Astrocyte of the spinal cord (primary cell): ENCODE measurements around the gene ADARB1.

Experiments used
- DNase-seq: peaks from one replicate; pipeline ENCODE4 v3.0.0; 2011; ENCODE audit warnings: low read depth, low spot score
- H3K4me3 ChIP-seq: 2 replicates; pipeline ENCODE4 v1.5.1; 2011; ENCODE audit warnings: low read depth, mild to moderate bottlenecking, low read length, moderate library complexity
- CTCF ChIP-seq: IDR thresholded peaks from 2 replicates; pipeline ENCODE4 v1.5.1; 2012; ENCODE audit warnings: low read depth, mild to moderate bottlenecking, low read length, inconsistent platforms
- in situ Hi-C: cut with HindIII; loops from 2 replicates; pipeline ENCODE4 v1.10.0; 2017; ENCODE audit warnings: low sequenced_read_pairs

Gene ADARB1

DNA sequence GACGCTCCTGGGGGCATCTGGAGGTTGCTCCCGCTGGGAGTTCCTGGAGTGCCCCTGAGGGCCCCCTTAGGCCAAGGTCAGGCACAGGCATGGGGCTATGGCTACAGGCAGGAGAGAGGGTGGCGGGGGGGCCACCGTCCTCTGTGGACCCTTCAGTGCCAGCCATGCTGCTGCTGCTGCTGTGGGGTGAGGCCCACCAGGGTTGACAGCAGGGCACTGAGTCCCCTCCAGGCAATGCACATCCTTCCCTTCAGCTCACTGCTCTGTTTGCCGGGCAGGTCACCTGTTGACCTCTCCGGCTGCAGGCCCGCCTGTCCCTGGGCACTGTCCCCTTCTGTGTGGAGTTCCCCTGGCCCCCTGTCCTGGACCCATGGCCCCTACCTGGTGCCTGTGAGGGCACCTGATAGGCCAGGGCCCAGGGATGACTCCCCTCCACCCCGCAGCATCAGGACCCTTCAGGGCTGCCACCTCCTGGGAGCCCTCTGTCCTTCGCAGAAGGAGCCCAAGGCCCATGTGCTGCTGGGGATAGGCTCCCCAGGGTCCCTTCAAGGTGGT, 34.1 kb upstream of the ADARB1 start:
- no peak for TF ChIP-seq CTCF
- no peak for DNase-seq
- in situ Hi-C loops, result no loop called here
- H3K4me3 ChIP-seq, result no peak overlapping the region

GRCh38 chr21:45040739-45041138, 33.6 kb upstream of the ADARB1 start:
- DNase-seq, result no peak
- H3K4me3 ChIP-seq, result no peak overlapping the region
- TF ChIP-seq CTCF, result no peak
- in situ Hi-C loops, result no loop called here

- no peak overlapping the region for H3K4me3 ChIP-seq
- peak; percentile 71 for DNase-seq
- in situ Hi-C loops, result no loop called here
- no peak for TF ChIP-seq CTCF
Observed at GRCh38 chr21:45041351-45041805, 33.0 kb upstream of the ADARB1 start.

DNA sequence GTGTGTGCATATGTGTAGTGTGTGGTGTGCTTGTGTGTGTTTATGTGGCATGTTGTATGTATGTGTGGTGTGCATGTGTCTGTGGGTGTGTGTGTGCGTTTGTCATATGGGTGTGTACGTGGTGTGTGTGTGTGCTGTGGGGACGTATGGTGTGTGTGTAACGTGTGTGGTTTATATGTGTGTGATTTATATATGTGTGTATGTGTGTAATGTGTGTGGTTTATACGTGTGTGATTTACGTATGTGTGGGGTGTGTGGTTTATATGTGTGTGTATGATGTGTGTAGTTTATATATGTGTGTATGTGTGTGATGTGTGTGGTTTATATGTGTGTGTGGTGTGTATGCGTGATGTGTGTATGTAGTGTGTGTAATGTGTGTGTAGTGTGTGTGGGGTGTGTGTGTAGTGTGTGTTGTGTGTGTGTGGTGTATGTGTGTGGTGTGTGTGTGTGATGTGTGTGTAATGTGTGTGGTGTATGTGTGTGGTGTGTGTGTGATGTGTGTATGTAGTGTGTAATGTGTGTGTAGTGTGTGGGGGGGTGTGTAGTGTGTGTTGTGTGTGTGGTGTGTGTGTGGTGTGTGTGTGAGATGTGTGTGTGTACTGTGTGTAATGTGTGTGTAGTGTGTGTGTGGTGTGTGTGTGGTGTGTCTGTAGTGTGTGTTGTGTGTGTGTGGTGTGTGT, 32.3 kb upstream of the ADARB1 start:
- in situ Hi-C loops, result no loop called here
- DNase-seq, result no peak
- no peak overlapping the region for H3K4me3 ChIP-seq
- TF ChIP-seq CTCF, result no peak

DNA sequence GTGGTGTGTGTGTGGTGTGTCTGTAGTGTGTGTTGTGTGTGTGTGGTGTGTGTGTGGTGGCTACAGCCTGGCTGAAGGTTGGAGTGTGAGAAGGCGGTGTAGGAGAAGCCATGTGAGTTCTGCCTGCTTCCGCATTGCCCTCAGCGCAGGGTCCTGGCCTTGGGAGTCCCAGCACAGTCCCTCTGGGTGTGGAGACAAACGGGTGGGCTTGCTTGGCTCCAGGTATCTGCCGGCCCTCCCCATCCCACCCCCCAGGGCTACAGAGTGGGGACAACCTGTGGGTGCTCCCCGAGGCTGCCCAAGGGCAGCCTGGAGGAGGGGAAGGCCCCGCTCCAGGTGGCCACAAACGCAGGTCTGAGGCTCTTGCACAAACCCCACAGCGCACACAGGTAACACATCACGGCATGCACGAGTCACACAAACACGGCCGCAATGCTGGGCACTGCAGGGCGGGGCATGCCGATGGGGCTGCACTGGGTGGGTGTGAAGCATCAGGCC, 31.7 kb upstream of the ADARB1 start:
- in situ Hi-C loops, result no loop called here
- DNase-seq, result no peak
- TF ChIP-seq CTCF, result no peak
- H3K4me3 ChIP-seq, result no peak overlapping the region

- no peak for DNase-seq
- no peak overlapping the region for H3K4me3 ChIP-seq
- in situ Hi-C loops, result no loop called here
- TF ChIP-seq CTCF, result no peak
Observed at GRCh38 chr21:45043541-45044020, 30.8 kb upstream of the ADARB1 start.
